ENCODE measurements around the gene PCNX1. TPM values are rescaled to one million over a fixed set of nuclear protein-coding genes. Genes with fewer than 3 reads are reported as not detected.

PCNX1 gene
- polyA plus RNA-seq, 1 experiment, result 33.2 TPM

DNA sequence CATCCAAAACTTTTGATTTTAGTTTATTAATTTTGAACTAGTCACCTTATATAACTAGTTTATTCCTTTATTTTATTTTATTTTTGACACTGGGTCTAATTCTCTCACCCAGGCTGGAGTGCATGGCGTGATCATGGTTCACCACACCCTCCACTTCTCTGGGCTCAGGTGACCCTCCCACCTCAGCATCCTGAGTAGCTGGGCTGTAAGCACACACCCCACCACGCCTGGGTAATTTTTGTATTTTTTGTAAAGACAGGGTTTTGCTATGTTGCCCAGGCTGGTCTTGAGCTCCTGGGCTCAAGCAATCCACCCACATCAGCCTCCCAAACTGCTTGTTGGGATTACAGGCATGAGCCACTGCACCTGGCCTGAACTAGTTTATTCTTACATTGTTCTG is 17.3 kb downstream of the PCNX1 start:
- H3K4me3 ChIP-seq (ENCODE audit: low read depth, low read length), result no peak overlapping the region
- POLR2A ChIA-PET, result no interaction called here
- TF ChIP-seq, protein P1, sequence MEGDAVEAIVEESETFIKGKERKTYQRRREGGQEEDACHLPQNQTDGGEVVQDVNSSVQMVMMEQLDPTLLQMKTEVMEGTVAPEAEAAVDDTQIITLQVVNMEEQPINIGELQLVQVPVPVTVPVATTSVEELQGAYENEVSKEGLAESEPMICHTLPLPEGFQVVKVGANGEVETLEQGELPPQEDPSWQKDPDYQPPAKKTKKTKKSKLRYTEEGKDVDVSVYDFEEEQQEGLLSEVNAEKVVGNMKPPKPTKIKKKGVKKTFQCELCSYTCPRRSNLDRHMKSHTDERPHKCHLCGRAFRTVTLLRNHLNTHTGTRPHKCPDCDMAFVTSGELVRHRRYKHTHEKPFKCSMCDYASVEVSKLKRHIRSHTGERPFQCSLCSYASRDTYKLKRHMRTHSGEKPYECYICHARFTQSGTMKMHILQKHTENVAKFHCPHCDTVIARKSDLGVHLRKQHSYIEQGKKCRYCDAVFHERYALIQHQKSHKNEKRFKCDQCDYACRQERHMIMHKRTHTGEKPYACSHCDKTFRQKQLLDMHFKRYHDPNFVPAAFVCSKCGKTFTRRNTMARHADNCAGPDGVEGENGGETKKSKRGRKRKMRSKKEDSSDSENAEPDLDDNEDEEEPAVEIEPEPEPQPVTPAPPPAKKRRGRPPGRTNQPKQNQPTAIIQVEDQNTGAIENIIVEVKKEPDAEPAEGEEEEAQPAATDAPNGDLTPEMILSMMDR (IDR thresholded peaks at IDR 0.05; ENCODE audit: insufficient read depth, low read depth, low read length), result no peak
- no peaks in the 10 kb centered on the region for H3K27me3 ChIP-seq (ENCODE audit: control insufficient read depth, insufficient read depth, low read length)
- H3K36me3 ChIP-seq (ENCODE audit: control insufficient read depth, insufficient read depth, low read length), result no peaks in the 10 kb centered on the region
- CTCF ChIA-PET, result no interaction called here
- no peak for DNase-seq (ENCODE audit: low read depth)

DNA sequence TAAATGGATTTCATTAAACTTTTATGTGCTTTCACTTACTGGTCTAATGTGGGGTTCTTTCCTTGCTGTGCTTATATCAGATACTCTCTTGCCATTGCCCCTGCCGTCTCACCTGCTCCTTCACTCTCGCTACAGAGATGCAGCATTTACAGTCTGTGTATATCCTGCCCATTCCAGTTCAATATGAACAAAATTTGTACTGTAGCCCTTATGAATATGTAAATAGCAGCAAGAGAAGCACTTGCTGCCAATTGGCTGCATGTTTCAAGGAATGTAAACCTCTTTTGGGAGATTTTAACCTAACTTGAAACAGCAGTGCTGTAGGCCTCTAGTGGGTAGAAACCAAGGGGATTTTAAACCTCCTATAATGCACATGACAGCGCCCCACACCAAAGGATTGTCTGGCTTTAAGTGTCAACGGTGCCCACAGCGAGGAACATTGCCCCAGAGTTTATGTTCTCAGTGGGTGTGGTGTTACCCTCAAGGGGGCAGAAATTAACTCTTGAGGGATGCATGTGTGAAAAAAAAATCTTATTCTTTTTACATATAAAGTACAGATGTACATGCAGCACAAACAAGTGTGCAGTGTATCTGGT is 19.1 kb downstream of the PCNX1 start:
- ChIA-PET CTCF (interaction anchor here (0.9 kb wide), 1 partner anchor 108 kb away, joined by 3 read pairs; no protein-coding TSS in a partner anchor), POLR2A (no interaction called here)
- Histone ChIP-seq H3K36me3 (ENCODE audit: control insufficient read depth, insufficient read depth, low read length) (peaks cover 1% of the 10 kb centered on the region; the same call in 1 of the 2 replicates), H3K4me3 (ENCODE audit: low read depth, low read length) (no peak overlapping the region), H3K27me3 (ENCODE audit: control insufficient read depth, insufficient read depth, low read length) (no peaks in the 10 kb centered on the region)
- no peak for DNase-seq (ENCODE audit: low read depth)
- TF ChIP-seq, protein P1 (IDR thresholded peaks at IDR 0.05; ENCODE audit: insufficient read depth, low read depth, low read length), result no peak

DNA sequence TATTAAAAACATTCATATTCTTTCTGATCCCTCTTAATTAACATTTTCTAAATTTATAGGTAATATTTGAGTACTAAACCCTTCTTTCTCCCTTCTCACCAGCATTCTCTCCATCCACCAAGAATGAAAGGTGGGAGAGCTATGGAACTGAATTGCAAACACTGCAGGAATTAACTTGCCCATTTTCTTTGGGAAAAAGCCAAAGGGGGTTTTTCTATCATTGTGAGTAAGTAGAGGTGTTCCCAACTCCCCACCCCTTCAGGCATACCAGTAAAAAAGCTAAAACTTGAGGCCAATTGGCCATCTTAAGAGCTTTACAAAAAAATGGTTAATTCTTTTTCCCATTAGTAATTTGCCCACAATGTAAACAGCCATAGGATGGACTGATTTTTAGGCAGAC is 23.7 kb downstream of the PCNX1 start:
- Histone ChIP-seq H3K36me3 (ENCODE audit: control insufficient read depth, insufficient read depth, low read length) (peaks cover 1% of the 10 kb centered on the region; the same call in 1 of the 2 replicates), H3K27me3 (ENCODE audit: control insufficient read depth, insufficient read depth, low read length) (no peaks in the 10 kb centered on the region), H3K4me3 (ENCODE audit: low read depth, low read length) (no peak overlapping the region)
- DNase-seq (ENCODE audit: low read depth), result no peak
- TF ChIP-seq, protein P1 (IDR thresholded peaks at IDR 0.05; ENCODE audit: insufficient read depth, low read depth, low read length), result no peak
- ChIA-PET POLR2A (no interaction called here), CTCF (interaction anchor here (0.8 to 1.8 kb wide), 4 partner anchors 24 to 113 kb away, joined by 3 to 5 read pairs (median 3); no protein-coding TSS in a partner anchor)

DNA sequence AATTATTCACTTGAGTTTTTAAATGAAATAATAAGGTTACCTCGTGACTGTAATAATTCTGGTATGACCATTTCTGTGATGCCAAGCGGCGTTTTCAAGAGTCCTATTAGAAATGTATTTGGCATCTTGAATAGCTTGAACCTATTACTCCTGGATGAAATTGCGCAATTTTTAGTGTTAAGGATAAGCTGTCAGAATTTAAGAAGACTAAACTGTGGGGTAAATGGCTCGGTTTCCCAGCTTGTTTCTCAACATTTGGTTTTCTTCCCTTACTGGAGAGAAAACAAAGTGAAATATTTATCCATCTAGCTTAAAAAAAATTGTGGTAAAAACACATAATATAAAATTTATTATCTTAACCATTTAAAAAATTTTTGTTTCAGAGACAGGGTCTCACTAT is 26.8 kb downstream of the PCNX1 start:
- no peaks in the 10 kb centered on the region for H3K27me3 ChIP-seq (ENCODE audit: control insufficient read depth, insufficient read depth, low read length)
- no peak overlapping the region for H3K4me3 ChIP-seq (ENCODE audit: low read depth, low read length)
- POLR2A ChIA-PET, result interaction anchor here (0.9 to 1.1 kb wide), 2 partner anchors 16 to 27 kb away, joined by 3 to 8 read pairs; partner anchors contain the start of gene PCNX1
- TF ChIP-seq, protein P1 (IDR thresholded peaks at IDR 0.05; ENCODE audit: insufficient read depth, low read depth, low read length), result no peak
- DNase-seq (ENCODE audit: low read depth), result no peak
- H3K36me3 ChIP-seq (ENCODE audit: control insufficient read depth, insufficient read depth, low read length), result peaks cover 1% of the 10 kb centered on the region; the same call in 1 of the 2 replicates
- CTCF ChIA-PET, result interaction anchor here (0.8 to 1.9 kb wide), 3 partner anchors 14 to 38 kb away, joined by 3 to 7 read pairs (median 6); partner anchors contain the start of gene PCNX1

DNA sequence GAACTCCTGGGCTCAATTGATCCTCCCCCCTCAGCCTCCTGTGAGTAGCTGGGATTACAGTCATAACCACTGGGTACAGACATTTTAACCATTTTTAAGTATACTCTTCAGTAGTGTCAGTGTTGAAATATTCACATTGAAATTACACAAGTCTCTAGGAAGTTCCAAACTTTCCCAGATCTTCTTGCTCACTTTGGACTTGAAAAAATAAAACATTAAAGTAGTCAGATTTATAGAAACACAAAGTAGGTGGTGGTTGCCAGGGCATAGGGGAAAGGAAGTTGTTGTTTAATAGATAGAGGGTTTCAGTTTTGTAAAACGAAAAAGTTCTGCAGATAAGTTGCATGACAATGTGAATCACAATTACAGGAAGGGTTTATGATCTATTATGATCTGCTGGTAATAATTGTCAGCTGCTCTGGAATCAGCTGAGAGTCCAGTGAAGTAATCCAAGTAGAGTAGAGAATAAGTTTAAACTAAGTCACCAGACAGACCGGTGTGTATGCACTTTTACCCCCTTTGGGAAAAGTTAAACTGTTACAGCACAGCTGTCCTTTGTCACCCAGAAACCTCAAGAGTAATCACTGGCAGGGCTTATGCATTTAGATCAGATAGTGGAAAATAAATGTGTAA is 27.4 kb downstream of the PCNX1 start:
- ChIA-PET CTCF (interaction anchor here (0.8 to 1.9 kb wide), 3 partner anchors 15 to 38 kb away, joined by 3 to 7 read pairs (median 6); partner anchors contain the start of gene PCNX1), POLR2A (interaction anchor here (0.9 kb wide), 1 partner anchor 27 kb away, joined by 3 read pairs; the partner anchor contains the start of gene PCNX1)
- Histone ChIP-seq H3K4me3 (ENCODE audit: low read depth, low read length) (no peak overlapping the region), H3K27me3 (ENCODE audit: control insufficient read depth, insufficient read depth, low read length) (no peaks in the 10 kb centered on the region), H3K36me3 (ENCODE audit: control insufficient read depth, insufficient read depth, low read length) (peaks cover 1% of the 10 kb centered on the region; the same call in 1 of the 2 replicates)
- TF ChIP-seq, protein P1 (IDR thresholded peaks at IDR 0.05; ENCODE audit: insufficient read depth, low read depth, low read length), result no peak
- DNase-seq (ENCODE audit: low read depth), result peak; percentile 33
